SK-N-SH treated with all-trans-retinoic acid at 6 μM for 48 hours (cell line): Measurements from ENCODE around the gene WAPL.

Experiments used
- CSDC2 ChIP-seq: fragments of 250-450 bp; sonication (Bioruptor Pico); IDR thresholded peaks from 2 replicates; pipeline ENCODE4 v1.5.0; 2020; ENCODE audit warnings: mild to moderate bottlenecking, moderate library complexity
- PPARA ChIP-seq: fragments of 250-450 bp; sonication (Bioruptor Pico); IDR thresholded peaks from 2 replicates; pipeline ENCODE4 v1.5.0; 2020; ENCODE audit warnings: mild to moderate bottlenecking, borderline replicate concordance
- SNAI2 ChIP-seq: fragments of 250-450 bp; sonication (Bioruptor Pico); IDR thresholded peaks from 2 replicates; pipeline ENCODE4 v1.5.0; 2020; ENCODE audit warnings: mild to moderate bottlenecking, moderate library complexity
- ZFP30 ChIP-seq: fragments of 450-650 bp; formaldehyde crosslinking; IDR thresholded peaks from 2 replicates; pipeline ENCODE4 v1.5.0; 2022; ENCODE audit warnings: mild to moderate bottlenecking, moderate library complexity
- ZNF565 ChIP-seq: fragments of 450-650 bp; formaldehyde crosslinking; conservative IDR thresholded peaks from 2 replicates; pipeline ENCODE4 v1.5.0; 2020; ENCODE audit warnings: low read depth, mild to moderate bottlenecking, moderate library complexity
- ZNF70 ChIP-seq: fragments of 450-650 bp; formaldehyde crosslinking; IDR thresholded peaks from 2 replicates; pipeline ENCODE4 v1.5.0; 2020; ENCODE audit warnings: mild to moderate bottlenecking, moderate library complexity
- TF ChIP-seq, protein P1 (sequence below): fragments of 250-450 bp; sonication (Bioruptor Pico); IDR thresholded peaks from 2 replicates; pipeline ENCODE4 v1.5.1; 2020; ENCODE audit warnings: low read depth, mild to moderate bottlenecking, moderate library complexity

DNA sequence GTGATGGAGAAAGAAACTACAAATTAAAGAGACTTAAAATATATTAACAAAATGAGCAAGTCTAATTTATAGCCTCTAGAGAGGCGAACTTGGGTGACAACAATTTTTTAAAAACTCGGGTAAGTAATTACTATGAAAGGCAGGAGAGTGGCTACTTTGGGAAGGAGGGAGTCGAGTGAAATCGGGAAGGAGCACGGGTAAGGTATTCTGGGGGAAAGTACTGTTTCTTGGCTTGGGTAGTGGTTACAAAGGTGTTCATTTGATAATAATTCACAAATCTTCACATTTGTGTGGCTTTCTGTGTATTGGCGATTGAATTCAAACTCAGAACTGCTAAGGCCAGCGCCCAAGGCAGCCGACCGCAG is 122.1 kb downstream of the WAPL start:
- TF ChIP-seq ZNF70 (CRISPR knock-in tag) (no peak), ZNF565 (CRISPR knock-in tag) (no peak), ZFP30 (CRISPR knock-in tag) (no peak), CSDC2 (CRISPR knock-in tag) (no peak), SNAI2 (CRISPR knock-in tag) (no peak), PPARA (no peak)
- TF ChIP-seq, protein P1, sequence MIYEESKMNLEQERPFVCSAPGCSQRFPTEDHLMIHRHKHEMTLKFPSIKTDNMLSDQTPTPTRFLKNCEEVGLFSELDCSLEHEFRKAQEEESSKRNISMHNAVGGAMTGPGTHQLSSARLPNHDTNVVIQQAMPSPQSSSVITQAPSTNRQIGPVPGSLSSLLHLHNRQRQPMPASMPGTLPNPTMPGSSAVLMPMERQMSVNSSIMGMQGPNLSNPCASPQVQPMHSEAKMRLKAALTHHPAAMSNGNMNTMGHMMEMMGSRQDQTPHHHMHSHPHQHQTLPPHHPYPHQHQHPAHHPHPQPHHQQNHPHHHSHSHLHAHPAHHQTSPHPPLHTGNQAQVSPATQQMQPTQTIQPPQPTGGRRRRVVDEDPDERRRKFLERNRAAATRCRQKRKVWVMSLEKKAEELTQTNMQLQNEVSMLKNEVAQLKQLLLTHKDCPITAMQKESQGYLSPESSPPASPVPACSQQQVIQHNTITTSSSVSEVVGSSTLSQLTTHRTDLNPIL, result no peak
